Astrocyte (in vitro differentiated cells and primary cell): ENCODE results near the gene PSMA7.

Source experiments
- EZH2 ChIP-seq: IDR thresholded peaks from 2 replicates; pipeline ENCODE4 v1.6.1; 2012; ENCODE audit warnings: mild to moderate bottlenecking, low read length, inconsistent platforms; ENCODE audit not compliant: insufficient read depth
- TF ChIP-seq, protein P1 (sequence below): IDR thresholded peaks from 2 replicates; pipeline ENCODE4 v1.5.1; 2011; ENCODE audit warnings: low read depth, mild to moderate bottlenecking, inconsistent platforms, low read length, moderate library complexity; ENCODE audit not compliant: insufficient read depth

DNA sequence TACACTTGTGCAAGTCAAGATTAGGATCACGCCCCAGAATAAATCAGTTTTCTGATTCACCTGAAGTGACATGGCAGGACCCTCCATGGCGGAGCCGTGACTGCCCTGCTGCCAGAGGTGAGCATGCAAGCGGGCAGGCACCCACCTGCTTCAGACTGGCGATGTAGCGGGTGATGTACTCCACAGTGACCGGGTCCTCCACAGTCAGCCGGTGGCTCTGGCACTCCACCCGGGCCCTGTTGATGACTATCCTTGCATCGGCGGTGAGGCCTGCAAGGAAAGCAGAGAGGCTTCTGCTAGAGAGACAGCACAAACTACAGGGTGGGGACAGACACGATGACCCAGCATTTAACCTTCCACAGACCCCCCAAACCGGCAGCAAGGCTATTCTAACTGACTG is 3.6 kb downstream of the PSMA7 start:
- TF ChIP-seq EZH2: no peak
- TF ChIP-seq, protein P1, sequence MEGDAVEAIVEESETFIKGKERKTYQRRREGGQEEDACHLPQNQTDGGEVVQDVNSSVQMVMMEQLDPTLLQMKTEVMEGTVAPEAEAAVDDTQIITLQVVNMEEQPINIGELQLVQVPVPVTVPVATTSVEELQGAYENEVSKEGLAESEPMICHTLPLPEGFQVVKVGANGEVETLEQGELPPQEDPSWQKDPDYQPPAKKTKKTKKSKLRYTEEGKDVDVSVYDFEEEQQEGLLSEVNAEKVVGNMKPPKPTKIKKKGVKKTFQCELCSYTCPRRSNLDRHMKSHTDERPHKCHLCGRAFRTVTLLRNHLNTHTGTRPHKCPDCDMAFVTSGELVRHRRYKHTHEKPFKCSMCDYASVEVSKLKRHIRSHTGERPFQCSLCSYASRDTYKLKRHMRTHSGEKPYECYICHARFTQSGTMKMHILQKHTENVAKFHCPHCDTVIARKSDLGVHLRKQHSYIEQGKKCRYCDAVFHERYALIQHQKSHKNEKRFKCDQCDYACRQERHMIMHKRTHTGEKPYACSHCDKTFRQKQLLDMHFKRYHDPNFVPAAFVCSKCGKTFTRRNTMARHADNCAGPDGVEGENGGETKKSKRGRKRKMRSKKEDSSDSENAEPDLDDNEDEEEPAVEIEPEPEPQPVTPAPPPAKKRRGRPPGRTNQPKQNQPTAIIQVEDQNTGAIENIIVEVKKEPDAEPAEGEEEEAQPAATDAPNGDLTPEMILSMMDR: no peak
